Activated T-cell treated with anti-CD3 and anti-CD28 coated beads, Interleukin-2, amount 50 U/mL, for 48 hours (primary cell): ENCODE results near the gene PALM.
"Not testable (repeated sequence)": the region's sequence is repeated elsewhere in the genome, so short reads cannot be mapped to it uniquely, and the experiment has no call there.

Experiments used
- DNase-seq, 2 experiments: peaks; one replicate each; pipeline ENCODE4 v3.0.0-alpha.2; 2020

Gene PALM

GRCh38 chr19:709196-709964 is 645 bp downstream of the PALM start:
- DNase-seq, result no peak

GRCh38 chr19:709965-710571 is 1.3 kb downstream of the PALM start:
- no peak for DNase-seq

GRCh38 chr19:710767-711166 is 2.0 kb downstream of the PALM start:
- no peak for DNase-seq

DNA sequence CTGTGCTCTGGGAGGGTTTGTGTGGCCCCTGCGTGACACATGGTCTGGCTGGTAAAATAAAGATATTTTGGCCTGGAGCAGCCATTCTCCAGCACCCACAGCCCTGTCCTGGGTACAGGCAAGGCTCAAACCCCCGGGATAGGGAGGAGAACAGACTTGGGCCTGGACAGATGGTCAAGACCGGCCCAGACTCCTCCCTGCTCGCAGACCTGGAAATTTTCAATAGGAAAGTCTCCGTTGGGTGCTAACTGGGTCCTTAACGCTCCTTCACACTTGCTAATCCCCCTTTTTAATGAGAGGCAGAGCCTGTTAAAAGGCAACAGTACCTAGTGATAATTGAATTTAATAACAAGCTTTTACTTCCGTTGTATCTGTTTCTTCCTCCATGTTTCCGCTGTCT is 2.5 kb downstream of the PALM start:
- DNase-seq, result no peak

GRCh38 chr19:715347-715746 is 6.6 kb downstream of the PALM start:
- no peak for DNase-seq

DNA sequence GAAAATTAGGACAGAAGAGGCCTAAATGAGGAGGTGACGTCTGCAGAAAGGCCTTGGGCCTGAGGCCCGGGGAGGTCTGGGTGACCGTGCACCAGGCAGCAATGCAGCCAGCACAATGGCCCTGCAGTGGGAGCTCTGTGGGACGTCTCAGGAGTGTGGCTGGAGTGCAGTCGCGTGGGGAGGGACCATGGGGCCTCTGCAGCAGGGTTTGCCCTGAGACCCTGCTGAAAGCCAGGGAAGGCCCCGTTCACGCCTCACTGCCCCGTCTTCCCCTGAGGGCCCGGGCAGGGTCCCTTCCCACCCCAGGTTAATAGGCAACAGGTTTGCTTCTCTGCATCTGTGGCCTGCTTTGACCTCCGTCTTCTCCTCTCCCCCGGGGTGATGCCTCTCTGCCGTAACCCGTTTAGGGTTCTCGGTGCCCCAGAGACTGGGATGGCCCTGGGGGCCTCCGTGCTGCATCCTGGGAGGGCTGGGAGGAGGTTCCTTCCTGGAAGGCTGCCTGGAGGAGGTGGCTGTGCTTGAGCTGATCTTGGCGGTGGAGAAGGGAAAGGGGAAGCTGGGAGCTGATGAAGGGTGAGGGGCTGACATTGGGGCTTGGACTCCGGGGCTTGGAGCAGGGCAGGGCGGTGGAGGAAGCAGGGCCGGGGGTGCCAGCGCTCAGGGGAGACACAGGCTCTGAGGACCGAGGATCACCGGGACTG is 9.7 kb downstream of the PALM start:
- no peak for DNase-seq

DNA sequence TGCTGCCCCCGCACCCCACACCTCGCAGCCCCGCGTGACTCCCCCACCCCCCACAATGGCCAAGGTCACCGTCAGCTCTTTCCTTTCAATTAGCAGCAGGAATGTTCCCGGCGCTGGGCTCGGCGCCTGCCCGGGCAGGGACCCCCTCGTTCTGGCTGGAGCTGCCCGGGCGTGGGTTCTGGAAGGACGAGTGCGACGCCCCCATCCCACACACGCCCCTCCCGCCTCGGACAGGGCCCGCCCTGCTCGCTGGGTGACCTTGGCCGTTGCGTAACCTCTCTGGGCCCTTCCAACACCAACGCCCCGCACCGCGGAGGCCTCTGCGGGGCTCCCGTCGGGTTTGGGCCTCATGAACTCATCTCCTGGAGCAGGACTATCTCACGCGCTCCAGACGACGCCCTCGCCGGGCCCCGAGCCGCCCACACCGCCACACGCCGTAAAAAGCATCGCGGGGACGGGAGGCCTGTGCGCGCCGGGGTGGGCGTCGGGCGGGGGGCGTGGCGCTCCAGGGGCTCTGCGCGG is 10.3 kb downstream of the PALM start:
- DNase-seq, result no peak

DNA sequence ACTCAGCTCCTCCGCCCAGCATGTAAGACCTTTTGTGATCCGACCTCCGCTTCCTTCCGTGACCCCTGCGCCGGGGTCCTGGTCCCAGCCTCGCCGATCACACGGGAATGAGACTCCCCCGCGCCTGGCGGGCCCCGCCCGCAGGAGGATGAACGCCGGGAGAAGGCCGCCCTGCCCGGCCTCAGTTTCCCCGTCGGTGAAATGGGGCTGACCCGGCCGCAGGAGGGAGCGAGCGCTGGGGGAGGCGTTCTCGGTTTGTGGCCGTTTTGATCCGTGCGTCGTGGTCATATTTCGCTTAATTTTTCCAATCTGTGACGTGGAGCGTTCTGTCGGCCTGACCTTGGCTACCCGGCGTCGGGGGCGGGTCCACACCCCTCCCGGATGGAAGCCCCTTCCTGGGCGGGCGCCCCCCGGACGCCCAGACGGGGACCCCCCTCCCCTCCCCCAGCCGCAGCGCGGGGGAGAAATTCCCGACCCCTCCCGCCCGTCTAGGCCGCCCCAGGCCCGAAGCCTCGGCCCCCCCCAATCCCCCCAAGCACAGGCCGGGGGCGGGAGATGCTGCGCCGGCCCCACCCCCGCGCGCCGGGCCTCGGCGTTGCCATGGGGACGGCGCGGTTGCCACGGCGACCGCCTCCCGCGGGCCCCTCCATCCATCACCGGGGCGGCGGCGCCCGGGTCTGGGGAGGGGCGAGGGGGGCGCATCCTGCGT is 11.1 kb downstream of the PALM start:
- no peak for DNase-seq

DNA sequence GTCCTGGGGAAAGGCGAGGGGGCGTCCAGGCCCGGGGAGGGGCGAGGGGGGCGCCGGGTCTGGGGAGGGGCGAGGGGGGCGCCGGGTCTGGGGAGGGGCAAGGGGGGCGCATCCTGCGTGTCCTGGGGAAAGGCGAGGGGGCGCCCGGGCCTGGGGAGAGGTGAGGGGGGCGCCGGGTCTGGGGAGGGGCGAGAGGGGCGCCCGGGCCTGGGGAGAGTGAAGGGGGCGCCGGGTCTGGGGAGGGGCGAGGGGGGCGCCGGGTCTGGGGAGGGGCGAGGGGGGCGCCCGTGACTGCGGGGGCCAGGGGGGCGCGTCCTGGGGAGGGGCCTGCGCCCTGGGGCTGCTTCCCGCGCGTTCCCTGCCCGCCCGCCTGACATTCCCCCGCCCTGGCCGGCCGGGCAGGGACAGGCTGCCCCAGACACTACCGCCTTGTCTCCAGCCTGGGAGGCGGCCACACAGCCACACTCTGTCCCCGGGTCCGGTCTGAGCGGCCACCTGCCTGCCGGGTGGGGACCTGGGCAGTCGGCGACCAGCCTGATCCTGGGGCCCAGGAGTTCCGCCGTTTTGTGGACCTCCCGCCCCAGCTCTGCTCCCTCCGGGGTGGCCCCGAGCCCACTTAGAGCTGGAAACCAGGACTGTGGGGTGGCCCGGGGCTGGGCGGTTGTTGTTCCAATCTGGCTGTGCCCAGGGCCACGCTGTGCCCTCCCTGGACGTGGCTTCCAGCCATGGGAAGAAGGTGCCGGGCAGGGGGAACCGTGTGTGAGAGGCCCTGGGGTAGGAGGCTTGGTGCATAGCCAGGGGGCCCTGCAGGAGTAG is 11.8 kb downstream of the PALM start:
- no peak for DNase-seq

DNA sequence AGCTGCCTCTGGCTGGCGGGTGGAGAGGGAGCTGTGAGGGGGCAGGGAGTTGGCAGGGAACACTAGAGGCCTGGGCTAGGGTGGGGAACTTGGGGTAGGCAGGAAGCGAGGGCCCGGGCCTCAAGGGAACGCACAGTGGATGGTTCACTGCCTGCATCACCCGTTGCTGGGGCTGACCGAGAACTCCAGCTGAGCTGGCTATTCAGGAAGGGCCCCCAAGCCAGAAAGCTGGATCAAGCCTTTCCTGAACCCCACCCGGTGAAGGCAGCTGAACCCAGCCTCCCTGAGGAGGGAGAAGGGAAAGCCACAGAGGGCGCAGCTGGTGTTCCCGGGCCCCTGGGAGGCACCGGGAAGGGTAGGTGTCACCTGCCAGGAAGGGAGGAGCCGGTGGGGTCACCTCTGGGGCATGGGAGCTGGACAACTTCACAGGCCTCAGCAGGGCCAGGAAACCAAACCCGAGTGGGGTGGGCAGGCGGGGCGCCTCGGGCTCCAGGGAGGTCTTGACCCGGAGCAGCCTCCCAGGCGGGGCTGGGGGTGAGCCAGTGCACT is 13.9 kb downstream of the PALM start:
- DNase-seq, result no peak

DNA sequence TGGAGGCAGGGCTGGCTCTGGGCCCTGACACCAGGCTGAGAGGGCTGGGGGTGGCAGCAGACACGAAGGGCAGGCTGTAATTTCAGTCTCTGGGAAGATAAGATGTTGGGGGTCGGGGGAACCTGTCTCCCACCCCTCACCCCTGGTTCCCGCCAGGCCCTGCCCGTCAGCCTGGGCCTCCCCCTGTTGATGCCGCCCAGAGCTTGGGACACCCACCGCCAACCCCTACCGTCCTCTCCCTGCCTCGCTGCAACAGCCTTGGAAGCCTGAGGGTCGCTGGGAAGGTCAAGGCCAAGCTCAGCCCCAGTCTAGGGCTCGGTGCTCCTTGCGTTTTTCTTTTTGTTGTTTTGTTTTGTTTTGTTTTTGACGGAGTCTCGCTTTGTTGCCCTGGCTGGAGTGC is 14.5 kb downstream of the PALM start:
- no peak for DNase-seq

DNA sequence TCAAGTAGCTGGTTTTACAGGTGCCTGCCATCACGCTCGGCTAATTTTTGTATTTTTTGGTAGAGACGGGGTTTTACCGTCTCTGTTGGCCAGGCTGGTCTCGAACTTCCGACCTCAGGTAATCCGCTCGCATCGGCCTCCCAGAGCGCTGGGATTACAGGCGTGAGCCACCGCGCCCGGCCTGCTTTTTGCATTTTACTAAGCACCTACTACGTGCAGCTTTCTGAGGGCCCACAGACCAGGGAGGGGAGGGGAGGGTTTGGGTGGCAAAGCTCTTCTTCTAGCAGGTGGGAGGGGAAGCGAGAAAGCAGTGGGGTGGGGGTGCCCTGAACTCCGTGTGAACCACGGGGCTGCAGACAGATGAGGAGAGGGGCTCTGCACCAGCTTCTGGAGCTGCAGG is 15.0 kb downstream of the PALM start:
- no peak for DNase-seq

DNA sequence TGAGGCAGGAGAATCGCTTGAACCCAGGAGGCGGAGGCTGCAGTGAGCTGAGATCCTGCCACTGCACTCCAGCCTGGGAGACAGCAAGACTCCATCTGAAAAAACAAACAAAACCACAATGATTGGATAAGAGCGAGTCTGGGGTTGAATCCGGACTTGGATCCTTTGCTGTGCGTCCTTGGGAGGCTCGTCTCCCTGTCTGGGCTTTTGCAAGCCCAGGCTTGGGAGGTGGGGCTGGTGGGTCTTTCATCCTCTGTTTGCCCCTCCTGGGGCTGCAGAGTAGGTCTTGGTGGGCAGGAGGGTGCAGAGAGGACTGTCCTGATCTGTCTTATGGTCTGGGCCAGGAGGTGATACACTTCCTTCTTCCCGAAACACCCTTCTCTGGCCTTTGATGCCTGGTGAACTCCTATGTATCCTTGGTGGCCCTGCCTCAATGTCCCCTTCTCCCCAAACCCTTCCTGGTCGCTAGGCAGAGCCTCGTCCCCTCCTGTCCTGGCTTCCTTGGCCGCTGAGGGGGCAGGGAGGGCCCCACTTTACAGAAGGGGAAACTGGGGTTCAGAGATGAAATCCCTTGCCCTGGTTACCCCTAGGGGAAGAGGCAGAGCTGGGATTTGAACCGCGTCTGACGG is 16.8 kb downstream of the PALM start:
- no peak for DNase-seq

DNA sequence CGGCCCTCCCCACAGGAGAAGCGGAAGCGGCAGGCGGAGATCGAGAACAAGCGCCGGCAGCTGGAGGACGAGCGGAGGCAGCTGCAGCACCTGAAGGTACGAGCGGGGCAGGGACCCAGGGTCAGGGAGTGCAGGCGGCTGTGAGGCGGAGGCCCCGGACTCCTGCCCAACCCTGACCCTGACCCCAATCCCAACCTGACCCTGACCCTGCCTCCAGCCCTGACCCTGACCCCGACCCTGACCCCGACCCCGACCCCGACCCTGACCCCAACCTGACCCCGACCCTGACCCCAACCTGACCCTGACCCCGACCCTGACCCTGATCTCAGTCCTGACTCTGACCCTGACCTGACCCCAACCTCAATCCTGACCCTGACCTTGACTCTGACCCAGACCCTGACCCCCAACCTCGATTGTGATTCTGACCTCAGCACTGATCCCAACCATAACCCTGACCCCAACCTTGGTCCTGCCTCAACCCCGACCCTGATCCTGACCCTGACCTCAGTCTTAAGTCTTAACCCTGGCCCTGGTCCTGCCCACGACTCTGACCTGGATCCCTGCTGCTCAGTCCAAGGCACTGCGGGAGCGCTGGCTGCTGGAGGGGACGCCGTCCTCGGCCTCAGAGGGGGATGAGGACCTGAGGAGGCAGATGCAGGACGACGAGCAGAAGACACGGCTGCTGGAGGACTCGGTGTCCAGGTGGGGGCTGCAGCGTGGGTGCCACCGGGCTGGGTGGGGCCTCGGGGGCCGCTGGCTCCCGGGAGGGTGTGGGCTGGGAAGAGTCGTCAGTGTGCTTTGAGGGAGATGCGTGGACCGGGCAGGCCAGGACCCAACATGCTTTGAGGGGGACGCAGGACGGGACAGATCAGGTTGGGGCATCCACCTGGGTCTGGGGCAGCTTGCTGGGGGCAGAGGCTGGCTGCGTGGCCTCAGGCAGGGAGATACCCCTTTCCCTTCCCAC is 18.5 kb downstream of the PALM start:
- no peak for DNase-seq

DNA sequence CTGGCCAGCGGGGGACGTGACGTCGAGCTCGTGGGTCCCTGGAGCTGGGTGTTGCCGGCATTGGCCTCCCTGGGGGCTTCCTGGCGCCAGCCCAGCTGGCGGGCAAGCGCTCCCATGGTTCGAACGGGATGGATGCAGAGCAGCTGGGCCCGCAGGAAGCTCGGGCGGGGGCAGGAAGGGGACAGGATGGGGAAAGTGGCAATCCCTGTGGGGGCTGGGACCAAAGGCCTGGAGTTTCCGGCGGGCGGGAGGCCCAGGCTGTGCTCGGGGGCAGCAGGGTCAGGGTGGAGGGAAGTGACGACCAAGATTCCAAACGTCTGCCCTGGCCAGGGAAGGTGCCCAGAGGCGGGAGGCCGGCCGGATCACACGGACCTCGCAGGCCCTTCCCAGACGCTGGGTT is 19.3 kb downstream of the PALM start:
- no peak for DNase-seq

- DNase-seq, result not testable (repeated sequence)
Observed at GRCh38 chr19:729564-729963, 20.8 kb downstream of the PALM start.

- DNase-seq, result no peak
Observed at GRCh38 chr19:729965-730668, 21.4 kb downstream of the PALM start.

DNA sequence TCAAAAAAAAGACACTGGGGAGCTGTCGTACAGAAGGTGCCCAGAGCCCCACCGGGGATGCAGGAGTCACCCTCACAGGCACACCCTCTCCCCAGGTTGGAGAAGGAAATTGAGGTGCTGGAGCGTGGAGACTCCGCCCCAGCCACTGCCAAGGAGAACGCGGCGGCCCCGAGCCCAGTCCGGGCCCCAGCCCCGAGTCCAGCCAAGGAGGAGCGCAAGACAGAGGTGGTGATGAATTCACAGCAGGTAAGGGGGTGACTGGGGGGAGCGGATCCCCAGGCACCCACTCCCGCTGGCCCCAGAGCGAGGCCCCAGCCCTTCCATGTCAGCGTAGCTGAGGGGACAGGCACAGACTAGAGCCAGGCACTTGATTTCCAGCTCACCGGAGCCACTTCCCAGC is 22.3 kb downstream of the PALM start:
- DNase-seq, result no peak
